ENCODE measurements around the gene LANCL2.
"Not testable (repeated sequence)": the region's sequence is repeated elsewhere in the genome, so short reads cannot be mapped to it uniquely, and the experiment has no call there.

LANCL2 gene

GRCh38 chr7:55369427-55370400 is 4.6 kb downstream of the LANCL2 start:
- no peak for TF ChIP-seq POLR2A (IDR thresholded peaks at IDR 0.05; ENCODE audit: low read depth, low read length)
- no peak for DNase-seq (ENCODE audit: insufficient read length, low spot score)
- peak; percentile 92 for FAIRE-seq

DNA sequence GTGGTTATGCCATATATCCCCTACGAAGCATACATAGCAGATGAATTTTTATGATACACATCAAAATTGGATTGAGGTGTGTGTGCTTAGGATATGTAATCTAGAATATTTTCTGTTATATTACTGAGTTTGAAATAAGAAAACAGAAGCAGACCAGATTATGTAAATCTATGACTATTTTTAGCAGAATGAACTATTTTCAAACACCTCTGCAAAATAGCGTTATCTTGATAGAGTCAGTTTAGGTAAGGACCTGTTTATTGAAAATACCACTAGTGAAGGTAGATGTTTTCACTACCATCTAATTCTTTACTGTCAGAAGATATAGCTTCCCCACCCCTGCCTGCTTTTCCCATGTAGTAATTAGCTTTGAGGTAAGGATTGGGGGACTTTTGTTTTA is 9.1 kb downstream of the LANCL2 start:
- no peak for DNase-seq (ENCODE audit: insufficient read length, low spot score)
- FAIRE-seq: no peak
- no peak for TF ChIP-seq POLR2A (IDR thresholded peaks at IDR 0.05; ENCODE audit: low read depth, low read length)

DNA sequence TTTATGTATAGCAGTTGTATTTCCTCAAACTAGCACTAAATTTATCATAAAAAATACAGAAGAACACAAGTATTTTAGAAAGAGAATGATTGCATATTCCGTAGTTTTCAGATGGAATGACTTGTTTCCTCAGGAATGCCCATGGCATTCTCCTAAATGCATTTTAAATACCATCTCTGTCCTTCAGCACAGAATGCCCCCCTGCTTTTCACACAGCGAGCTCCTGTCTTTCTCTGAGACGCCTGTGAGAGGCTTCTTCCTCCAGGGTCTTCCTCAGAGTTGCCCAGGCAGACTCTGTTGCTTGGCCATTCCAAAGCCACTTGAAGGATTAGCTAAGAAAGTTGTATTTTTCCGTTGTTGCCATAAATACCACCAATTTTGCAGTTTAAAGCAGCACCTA is 10.1 kb downstream of the LANCL2 start:
- FAIRE-seq (no peak), DNase-seq (ENCODE audit: insufficient read length, low spot score) (no peak)
- TF ChIP-seq POLR2A (IDR thresholded peaks at IDR 0.05; ENCODE audit: low read depth, low read length): no peak

GRCh38 chr7:55377162-55377817 is 12.2 kb downstream of the LANCL2 start:
- DNase-seq (ENCODE audit: insufficient read length, low spot score) (no peak), FAIRE-seq (no peak)
- no peak for TF ChIP-seq POLR2A (IDR thresholded peaks at IDR 0.05; ENCODE audit: low read depth, low read length)

- FAIRE-seq (no peak), DNase-seq (ENCODE audit: insufficient read length, low spot score) (no peak)
- TF ChIP-seq POLR2A (IDR thresholded peaks at IDR 0.05; ENCODE audit: low read depth, low read length): no peak
These were observed 14.1 kb downstream of the LANCL2 start for GRCh38 chr7:55379285-55379684.

DNA sequence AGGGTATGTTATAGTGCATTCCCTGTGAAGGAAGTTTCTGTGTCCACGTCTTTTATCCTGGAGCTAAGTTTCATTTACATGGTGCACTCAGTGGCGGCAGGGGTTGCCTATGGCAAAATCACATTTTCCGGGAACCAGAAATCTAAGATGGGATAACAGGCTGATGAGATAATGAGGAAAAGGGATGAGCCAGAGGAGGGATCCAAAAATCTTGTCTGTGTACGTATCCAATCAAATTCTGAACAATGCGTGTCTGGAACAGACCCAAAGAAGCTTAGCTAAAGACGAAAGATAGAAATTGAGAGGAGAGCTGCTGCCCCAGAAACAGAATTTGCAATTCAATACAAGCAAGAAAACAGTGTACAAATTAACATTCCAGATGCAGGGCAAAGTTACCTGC is 16.1 kb downstream of the LANCL2 start:
- no peak for DNase-seq (ENCODE audit: insufficient read length, low spot score)
- FAIRE-seq: no peak
- no peak for TF ChIP-seq POLR2A (IDR thresholded peaks at IDR 0.05; ENCODE audit: low read depth, low read length)

DNA sequence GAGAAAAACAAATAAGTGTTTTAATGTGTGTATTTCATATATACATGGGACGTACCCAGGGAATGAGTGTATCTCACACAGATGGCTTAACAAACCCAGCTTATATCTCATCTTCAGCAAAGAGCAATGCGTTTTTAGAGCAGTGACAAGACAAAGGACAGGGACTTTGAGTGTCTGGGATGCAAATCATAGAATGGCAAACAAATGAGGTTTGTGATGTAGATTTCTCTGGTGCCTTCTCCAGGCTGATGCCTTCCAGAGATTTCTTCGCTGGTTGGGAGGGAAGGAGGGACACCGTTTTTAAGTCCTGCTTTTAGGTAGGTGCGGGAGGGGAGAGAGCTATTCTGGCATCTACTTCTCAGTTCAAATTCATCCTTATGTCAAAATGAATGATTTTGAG is 16.6 kb downstream of the LANCL2 start:
- FAIRE-seq (no peak), DNase-seq (ENCODE audit: insufficient read length, low spot score) (no peak)
- no peak for TF ChIP-seq POLR2A (IDR thresholded peaks at IDR 0.05; ENCODE audit: low read depth, low read length)

- TF ChIP-seq POLR2A (IDR thresholded peaks at IDR 0.05; ENCODE audit: low read depth, low read length): no peak
- FAIRE-seq (no peak), DNase-seq (ENCODE audit: insufficient read length, low spot score) (no peak)
These were observed 17.1 kb downstream of the LANCL2 start for GRCh38 chr7:55382251-55382650.

GRCh38 chr7:55386541-55386940 is 21.4 kb downstream of the LANCL2 start:
- FAIRE-seq (no peak), DNase-seq (ENCODE audit: insufficient read length, low spot score) (no peak)
- no peak for TF ChIP-seq POLR2A (IDR thresholded peaks at IDR 0.05; ENCODE audit: low read depth, low read length)

GRCh38 chr7:55387062-55387965 is 22.2 kb downstream of the LANCL2 start:
- no peak for TF ChIP-seq POLR2A (IDR thresholded peaks at IDR 0.05; ENCODE audit: low read depth, low read length)
- FAIRE-seq (no peak), DNase-seq (ENCODE audit: insufficient read length, low spot score) (no peak)

GRCh38 chr7:55396233-55396785 is 31.2 kb downstream of the LANCL2 start:
- DNase-seq (ENCODE audit: insufficient read length, low spot score): no peak
- no peak for TF ChIP-seq POLR2A (IDR thresholded peaks at IDR 0.05; ENCODE audit: low read depth, low read length)
- no peak for FAIRE-seq

- no peak for TF ChIP-seq POLR2A (IDR thresholded peaks at IDR 0.05; ENCODE audit: low read depth, low read length)
- DNase-seq (ENCODE audit: insufficient read length, low spot score) (no peak), FAIRE-seq (no peak)
These were observed 32.5 kb downstream of the LANCL2 start for GRCh38 chr7:55397617-55398016.

DNA sequence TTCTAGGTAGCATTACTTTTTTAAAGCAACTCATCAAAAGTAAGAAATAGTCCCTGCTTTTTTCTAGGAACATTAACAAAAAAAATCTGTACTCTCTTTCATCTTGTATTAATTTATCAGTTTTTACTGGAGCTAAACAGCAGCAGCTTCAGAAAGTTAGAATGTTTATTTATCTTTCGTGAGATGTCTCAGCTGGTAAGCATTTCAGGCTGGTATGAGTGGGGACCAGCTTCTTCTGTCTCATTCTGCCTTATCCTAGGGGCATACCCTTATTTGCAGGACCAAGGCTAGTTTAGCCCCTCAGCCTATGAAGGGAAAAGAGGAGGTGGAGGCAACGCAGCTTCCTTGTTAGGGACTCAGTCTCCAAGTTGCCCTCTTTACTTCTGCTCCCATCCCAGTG is 35.1 kb downstream of the LANCL2 start:
- TF ChIP-seq POLR2A (IDR thresholded peaks at IDR 0.05; ENCODE audit: low read depth, low read length): no peak
- DNase-seq (ENCODE audit: insufficient read length, low spot score) (no peak), FAIRE-seq (no peak)

DNA sequence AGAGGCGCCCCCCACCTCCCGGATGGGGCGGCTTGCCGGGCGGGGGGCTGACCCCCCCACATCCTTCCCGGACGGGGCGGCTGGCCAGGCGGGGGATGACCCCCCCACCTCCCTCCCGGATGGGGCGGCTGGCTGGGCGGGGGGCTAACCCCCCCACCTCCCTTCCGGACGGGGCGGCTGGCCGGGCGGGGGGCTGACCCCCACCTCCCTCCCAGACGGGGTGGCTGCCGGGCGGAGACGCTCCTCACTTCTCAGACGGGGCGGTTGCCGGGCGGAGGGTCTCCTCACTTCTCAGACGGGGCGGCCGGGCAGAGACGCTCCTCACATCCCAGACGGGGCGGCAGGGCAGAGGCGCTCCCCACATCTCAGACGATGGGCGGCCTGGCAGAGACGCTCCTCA is 37.4 kb downstream of the LANCL2 start:
- not testable (repeated sequence) for FAIRE-seq; DNase-seq (ENCODE audit: insufficient read length, low spot score)
